A549 treated with RU486 at 1 μM for 4 hours (cell line): Measurements from ENCODE around the gene PAQR3. TPM values are rescaled to one million over a fixed set of nuclear protein-coding genes. Genes with fewer than 3 reads are reported as not detected.

Experiments used
- total RNA-seq: library from RNA; stranded (reverse); fragments of 200-300 nt; extraction: Qiagen RNA extraction; gene quantifications from 5 replicates; pipeline ENCODE4 v1.2.3, GENCODE V29; 2022; ENCODE audit warnings: low read depth

Gene PAQR3, protein sequence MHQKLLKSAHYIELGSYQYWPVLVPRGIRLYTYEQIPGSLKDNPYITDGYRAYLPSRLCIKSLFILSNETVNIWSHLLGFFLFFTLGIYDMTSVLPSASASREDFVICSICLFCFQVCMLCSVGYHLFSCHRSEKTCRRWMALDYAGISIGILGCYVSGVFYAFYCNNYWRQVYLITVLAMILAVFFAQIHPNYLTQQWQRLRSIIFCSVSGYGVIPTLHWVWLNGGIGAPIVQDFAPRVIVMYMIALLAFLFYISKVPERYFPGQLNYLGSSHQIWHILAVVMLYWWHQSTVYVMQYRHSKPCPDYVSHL
- total RNA-seq: 5.7 to 11.7 TPM (median 9.9 TPM) in 5 replicates

DNA sequence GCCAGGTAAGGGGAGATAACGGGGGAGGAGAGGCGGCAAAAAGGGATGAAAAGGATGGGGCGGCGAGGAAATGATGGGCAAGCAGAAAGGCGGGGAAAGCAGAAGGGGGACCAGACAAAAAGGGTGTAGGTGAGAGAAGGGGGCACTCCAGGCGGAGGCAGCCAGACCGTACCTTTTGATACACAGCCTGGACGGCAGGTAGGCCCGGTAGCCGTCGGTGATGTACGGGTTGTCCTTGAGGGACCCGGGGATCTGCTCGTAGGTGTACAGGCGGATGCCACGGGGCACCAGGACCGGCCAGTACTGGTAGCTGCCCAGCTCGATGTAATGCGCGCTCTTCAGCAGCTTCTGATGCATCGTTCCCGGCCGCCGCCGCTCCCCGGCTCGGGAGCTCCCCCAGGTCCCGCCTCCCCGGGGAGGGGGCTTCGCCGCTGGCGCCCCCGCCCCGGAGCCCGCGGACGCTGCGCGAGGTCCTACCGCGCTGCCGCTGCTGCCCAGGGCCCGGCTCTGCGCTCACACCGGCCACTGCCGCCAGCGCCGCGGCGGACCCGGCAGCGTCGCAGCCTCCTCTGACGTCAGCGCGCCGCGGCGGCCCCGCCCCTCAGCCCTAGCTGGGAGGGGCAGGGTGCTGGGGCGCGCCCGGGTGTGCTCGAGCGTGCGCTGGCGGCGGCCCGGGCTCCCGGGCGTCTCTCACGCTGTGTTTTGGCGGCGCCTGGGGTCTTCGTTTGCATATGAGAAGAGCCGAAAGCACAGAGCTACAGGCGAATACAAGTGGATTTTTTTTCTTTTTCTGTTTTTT lies at the start of gene PAQR3:
Gene PAQR3 (minus strand): TSS at position 571 of the 799 bp plus-strand sequence. CDS start 214 bp downstream, at position 357.

Other genes starting within 250 kb of the PAQR3 start
- gene BMP2K, start 163.1 kb downstream of the PAQR3 start, total RNA-seq: 5.6 to 11.9 TPM (median 11.6 TPM) in 5 replicates